Activated T-cell treated with anti-CD3 and anti-CD28 coated beads for 1 hour (primary cell): ENCODE measurements around the gene ZGRF1.
"Not testable (repeated sequence)": the region's sequence is repeated elsewhere in the genome, so short reads cannot be mapped to it uniquely, and the experiment has no call there.

Experiments
- DNase-seq: peaks from one replicate; pipeline ENCODE4 v3.0.0-alpha.2; 2020; ENCODE audit warnings: low read depth

ZGRF1 gene

GRCh38 chr4:112644595-112645535 lies 8.2 kb upstream of the ZGRF1 start:
- not testable (repeated sequence) for DNase-seq

DNA sequence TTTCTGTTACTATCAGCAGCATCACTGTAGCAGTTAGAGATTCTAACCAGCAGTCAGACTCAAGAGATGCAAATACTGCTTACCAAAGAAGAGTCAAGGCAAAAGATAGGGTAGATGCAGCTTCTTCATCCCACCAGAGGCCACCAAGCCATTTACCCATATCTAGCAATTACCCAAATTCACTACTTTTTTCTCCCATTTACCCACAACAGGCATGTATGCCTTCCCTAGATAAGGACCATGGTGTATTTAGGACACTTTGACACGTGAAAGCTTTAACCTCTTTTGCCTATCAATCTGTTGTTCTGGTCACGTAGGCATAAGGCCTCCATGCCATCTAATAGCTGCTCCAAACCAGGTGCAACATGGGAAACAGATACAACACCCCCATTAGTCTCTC lies 5.8 kb upstream of the ZGRF1 start:
- DNase-seq = no peak

GRCh38 chr4:112637552-112637866 lies 800 bp upstream of the ZGRF1 start:
- no peak for DNase-seq

GRCh38 chr4:112633477-112634235 lies 3.1 kb downstream of the ZGRF1 start:
- no peak for DNase-seq

- DNase-seq = no peak
These were observed 10.5 kb downstream of the ZGRF1 start for GRCh38 chr4:112626228-112626627.

- DNase-seq = no peak
These were observed 19.7 kb downstream of the ZGRF1 start for GRCh38 chr4:112616984-112617383.

DNA sequence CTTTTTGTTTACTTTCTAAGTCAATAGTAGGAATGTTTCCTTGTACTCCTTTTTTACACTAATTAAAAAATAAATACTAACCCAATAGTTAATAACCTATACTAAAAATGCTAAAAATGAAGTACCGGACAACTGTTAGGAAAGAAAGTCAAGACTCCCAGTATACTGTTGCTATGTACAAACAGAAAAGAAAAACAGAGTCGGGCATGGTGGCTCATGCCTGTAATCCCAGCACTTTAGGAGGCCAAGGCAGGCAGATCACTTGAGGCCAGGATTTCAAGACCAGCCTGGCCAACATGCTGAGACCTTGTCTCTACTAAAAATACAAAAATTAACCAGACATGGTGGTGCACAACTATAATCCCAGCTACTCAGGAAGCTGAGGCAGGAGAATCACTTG lies 23.9 kb downstream of the ZGRF1 start:
- not testable (repeated sequence) for DNase-seq

DNA sequence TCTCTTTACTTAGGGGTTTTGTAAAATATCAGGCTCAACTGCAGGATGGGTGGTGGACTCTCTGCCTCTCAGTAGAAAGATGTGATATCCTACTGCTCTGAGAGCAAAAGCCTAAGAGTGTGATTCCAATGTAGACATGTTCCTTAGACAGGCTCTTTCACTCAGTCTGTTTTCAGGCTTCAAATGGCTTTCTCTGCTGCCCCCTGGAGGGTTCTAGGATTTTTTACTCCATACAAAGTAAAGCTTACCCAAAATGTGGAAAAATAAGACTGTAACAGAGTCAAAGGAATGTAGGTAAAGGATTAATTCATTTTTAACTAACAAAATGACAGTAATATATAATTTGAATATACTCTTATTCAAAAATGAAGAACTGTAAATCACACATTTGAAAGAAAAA lies 32.1 kb downstream of the ZGRF1 start:
- DNase-seq = peak; percentile 4

DNA sequence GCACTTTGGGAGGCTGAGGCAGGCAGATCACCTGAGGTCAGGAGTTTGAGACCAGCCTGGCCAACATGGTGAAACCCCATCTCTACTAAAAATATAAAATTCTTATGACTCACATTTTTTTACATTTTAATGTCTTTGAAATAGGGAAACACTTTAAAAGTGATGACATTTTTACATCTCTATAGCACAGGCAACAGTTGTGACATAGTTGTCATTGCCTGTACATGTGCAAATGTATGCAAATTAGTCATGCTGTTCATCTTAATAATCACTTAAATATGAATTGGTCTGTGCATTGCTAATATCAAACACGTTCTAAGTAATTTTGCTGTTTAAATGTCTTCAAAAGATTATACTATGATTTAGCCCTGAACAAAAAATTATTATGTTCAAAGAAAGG lies 41.7 kb downstream of the ZGRF1 start:
- no peak for DNase-seq

DNA sequence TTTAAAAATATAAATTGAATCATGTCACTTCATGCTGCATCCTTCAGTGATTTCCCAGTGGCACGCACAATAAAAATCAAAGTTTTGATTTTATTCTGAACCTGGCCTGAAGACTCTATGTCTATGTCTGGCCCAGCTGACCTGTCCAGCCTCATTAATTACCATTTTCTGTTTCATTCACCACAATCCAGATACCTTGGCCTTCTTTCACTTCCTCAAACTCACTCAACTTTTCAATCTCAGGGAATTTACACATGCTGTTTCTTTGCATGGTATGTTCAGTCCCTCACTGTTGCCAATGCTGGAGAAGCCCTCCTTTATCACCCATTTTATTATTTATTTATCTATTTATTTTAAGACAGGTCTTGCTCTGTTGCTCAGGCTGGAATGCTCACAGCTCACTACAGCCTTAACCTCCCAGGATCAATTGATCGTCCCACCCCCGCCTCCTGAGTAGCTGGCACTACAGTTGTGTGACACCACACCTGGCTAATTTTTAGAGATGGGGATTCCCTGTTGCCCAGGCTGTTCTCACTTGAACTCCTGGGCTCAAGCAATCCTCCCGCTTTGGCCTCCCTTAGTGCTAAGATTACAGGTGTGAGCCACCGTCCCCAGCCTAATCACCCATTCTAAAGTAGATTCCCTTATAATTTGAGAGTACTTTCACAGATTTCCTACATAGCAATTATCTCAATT lies 43.1 kb downstream of the ZGRF1 start:
- no peak for DNase-seq

DNA sequence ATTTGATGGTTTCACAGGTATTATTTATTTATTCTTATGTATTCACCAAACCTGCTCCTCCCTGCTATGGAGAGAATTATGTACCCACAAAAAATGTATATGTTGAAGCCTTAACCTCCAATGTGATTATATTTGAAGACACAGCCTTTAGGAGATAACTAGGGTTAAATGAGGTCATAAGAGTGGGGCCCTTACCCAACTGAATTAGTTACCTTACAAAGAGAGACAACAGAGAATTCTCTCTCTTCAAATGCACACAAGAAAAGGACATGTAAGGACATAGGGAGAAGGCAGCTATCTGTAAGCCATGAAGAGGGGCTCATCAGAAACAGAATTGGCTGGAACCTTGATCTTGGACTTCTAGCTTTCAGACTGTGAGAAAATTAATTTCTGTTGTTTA lies 44.0 kb downstream of the ZGRF1 start:
- no peak for DNase-seq

GRCh38 chr4:112591593-112591992 lies 45.1 kb downstream of the ZGRF1 start:
- no peak for DNase-seq

GRCh38 chr4:112589206-112589605 lies 47.5 kb downstream of the ZGRF1 start:
- no peak for DNase-seq

DNA sequence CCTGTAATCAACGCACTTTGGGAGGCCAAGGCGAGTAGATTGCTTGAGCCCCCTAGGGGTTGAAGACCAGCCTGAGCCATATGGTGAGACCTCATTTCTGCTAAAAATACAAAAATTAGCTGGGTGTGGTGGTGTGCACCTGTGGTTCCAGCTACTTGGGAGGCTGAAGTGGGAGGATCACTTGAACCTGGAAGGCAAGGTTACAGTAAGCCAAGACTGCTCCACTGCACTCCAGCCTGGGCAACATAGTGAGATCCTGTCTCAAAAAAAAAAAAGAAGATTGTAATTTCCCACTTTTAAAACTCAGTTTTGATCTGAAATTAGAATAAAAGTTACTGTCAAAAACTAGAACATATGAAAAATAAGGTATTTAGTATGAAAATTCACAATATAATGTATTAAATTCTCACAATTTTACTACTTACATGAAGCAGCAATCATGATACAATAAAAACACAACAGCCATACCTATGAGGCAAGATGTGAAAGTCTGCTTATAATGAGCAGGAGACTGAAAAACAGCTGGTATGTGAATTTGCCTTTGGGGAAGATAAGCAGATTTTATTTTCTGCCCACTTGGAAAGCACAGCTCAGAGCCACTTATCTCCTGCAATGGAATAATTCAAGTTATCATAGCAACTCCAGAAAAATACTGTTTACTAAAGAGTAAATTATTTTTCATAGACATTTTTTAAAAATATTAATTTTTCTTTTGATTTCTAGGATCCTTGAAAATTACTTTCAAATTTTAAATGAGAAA lies 50.6 kb downstream of the ZGRF1 start:
- DNase-seq = no peak

- no peak for DNase-seq
These were observed 69.2 kb downstream of the ZGRF1 start for GRCh38 chr4:112567536-112567935.

DNA sequence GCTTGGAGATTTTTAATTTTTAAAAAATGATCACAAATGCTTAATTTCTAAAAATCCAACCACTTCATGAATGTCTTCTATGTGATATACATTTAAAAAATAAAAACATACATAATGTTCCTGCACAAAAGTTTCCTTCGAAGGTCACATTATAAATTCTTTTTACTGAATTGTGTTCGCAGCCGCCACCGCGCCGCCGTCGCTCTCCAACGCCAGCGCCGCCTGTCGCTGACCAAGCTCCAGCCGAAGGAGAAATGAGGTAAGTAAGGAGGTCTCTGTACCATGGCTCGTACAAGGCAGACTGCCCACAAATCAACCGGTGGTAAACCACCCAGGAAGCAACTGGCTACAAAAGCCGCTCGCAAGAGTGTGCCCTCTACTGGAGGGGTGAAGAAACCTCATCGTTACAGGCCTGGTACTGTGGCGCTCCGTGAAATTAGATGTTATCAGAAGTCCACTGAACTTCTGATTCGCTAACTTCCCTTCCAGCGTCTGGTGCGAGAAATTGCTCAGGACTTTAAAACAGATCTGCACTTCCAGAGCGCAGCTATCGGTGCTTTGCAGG lies 71.9 kb downstream of the ZGRF1 start:
- DNase-seq = no peak

DNA sequence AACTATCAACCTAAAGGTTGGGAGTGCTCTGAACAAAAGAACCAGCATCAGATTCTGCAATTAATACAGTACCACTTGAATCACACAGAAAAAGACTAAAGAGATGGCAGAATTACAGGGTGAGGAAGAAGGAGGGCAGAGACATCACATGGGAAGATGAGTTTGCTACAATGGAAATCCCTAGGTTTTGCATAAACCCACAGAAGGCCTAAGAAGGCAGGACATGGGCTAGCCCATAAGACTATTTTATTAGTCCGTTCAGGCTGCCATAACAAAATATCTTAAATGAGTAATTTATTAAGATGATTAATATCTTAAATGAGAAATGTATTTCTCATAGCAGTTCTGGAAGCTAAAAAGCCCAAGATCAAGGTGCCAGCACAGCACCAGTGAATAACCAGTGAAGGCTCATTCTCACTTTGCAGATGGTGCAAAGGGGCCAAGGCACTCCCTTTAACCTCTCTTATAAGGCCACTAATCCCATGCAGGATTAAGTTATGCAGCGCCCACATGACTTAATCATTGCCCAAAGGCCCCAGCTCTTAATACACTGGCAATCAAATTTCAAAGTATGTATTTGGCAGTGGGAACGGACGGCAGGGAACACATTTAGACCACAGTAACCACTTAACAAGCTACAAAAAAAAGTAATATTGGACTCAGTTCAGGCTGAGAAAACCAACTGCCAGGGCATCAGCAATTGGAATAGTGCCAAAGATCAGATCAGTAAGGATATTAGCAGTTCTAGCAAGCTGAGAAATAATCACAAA lies 73.1 kb downstream of the ZGRF1 start:
- no peak for DNase-seq

GRCh38 chr4:112562254-112562879 lies 74.3 kb downstream of the ZGRF1 start:
- no peak for DNase-seq

DNA sequence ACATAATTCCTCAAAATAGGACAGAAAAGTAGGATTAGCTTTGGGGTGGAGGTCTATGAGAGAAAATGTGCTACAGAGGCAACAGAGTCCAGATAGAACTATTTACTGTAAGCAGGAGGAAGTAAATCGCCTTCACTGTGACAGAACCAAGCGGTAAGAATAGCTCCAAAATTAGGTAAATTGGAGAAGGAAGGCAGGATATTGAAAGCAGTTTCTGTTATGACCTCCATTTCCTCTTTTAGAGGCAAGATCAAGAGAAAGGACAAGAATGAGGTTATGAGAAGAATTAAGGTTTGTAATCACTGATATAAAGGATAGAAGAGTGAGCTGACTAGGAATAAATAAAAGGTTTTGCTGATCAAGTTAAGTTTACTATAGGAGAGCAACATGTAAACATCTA lies 76.6 kb downstream of the ZGRF1 start:
- no peak for DNase-seq

DNA sequence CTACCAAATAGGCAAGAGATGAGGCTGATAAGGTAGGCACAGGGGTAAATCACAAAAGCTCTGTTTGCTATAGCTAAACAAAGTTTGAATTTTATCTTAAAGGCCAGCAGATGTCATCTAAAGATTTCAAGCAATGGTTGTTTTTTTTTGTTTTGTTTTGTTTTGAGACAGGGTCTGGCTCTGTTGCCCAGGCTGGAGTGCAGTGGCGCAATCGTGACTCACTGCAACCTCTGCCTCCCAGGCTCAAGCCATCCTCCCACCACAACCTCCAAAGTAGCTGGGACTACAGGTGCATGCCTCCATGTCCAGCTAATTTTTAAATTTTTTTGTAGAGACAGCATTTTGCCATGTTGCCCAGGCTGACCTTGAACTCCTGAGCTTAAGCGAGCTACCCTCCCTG lies 77.7 kb downstream of the ZGRF1 start:
- DNase-seq = no peak
